WTC11 (cell line): ENCODE data around the gene ATL3. TPM values are rescaled to one million over a fixed set of nuclear protein-coding genes. Genes with fewer than 3 reads are reported as not detected.
A peak's percentile ranks its signal among the peaks of the same experiment; 100 is the strongest.

Experiments used
- ATAC-seq: fragments of 200-7000 bp; cut with Tn5 transposase; 2 replicates; pipeline ENCODE4 v1.10.0; 2021; ENCODE audit warnings: mild to moderate bottlenecking, moderate library complexity
- CTCF ChIA-PET: fragments of 300-600 bp; sonication (Branson Sonifier 250); formaldehyde crosslinking; loops from one replicate; lab custom pipeline; 2021; ENCODE audit warnings: antibody characterized with exemption; lab: Charles Lee
- POLR2A ChIA-PET: fragments of 350-600 bp; sonication (Branson Sonifier 250); formaldehyde crosslinking; loops from one replicate; lab custom pipeline; 2021; ENCODE audit warnings: antibody characterized with exemption; lab: Charles Lee
- DNase-seq: peaks from one replicate; pipeline ENCODE4 v3.0.0; 2021; ENCODE audit warnings: low spot score
- H3K27ac Mint-ChIP-seq: 2 replicates; pipeline ENCODE4 v1.8.0; 2021; ENCODE audit warnings: mixed read lengths
- H3K27me3 Mint-ChIP-seq: 2 replicates; pipeline ENCODE4 v1.8.0; 2021; ENCODE audit warnings: low read depth, mild to moderate bottlenecking, moderate library complexity, mixed read lengths
- H3K36me3 Mint-ChIP-seq: 2 replicates; pipeline ENCODE4 v1.8.0; 2021; ENCODE audit warnings: mixed read lengths
- H3K4me1 Mint-ChIP-seq: 2 replicates; pipeline ENCODE4 v1.8.0; 2022; ENCODE audit warnings: mixed read lengths
- H3K4me3 Mint-ChIP-seq: 2 replicates; pipeline ENCODE4 v1.8.0; 2021; ENCODE audit warnings: mild to moderate bottlenecking, moderate library complexity, mixed read lengths
- H3K9me3 Mint-ChIP-seq: 2 replicates; pipeline ENCODE4 v1.8.0; 2021; ENCODE audit warnings: mixed read lengths
- ELF4 ChIP-seq: sonication (generic); formaldehyde crosslinking; IDR thresholded peaks from 2 replicates; pipeline ENCODE4 v1.8.1; 2022; ENCODE audit warnings: low read depth, mild to moderate bottlenecking, moderate library complexity, missing genetic modification reagents
- EMX1 ChIP-seq: fragments of 250-450 bp; sonication (Bioruptor Pico); IDR thresholded peaks from 2 replicates; pipeline ENCODE4 v1.8.0; 2021; ENCODE audit warnings: mild to moderate bottlenecking
- ESRRA ChIP-seq: sonication (generic); formaldehyde crosslinking; IDR thresholded peaks from 2 replicates; pipeline ENCODE4 v1.8.1; 2022; ENCODE audit warnings: mild to moderate bottlenecking, missing genetic modification reagents, borderline replicate concordance
- FOXJ3 ChIP-seq: sonication (generic); formaldehyde crosslinking; IDR thresholded peaks from 2 replicates; pipeline ENCODE4 v1.9.0; 2021; ENCODE audit warnings: missing genetic modification reagents, mild to moderate bottlenecking, borderline replicate concordance
- GABPB1 ChIP-seq: sonication (generic); formaldehyde crosslinking; IDR thresholded peaks from 2 replicates; pipeline ENCODE4 v1.8.1; 2023; ENCODE audit warnings: mild to moderate bottlenecking, missing genetic modification reagents
- JUN ChIP-seq: sonication (generic); formaldehyde crosslinking; IDR thresholded peaks from 2 replicates; pipeline ENCODE4 v1.8.0; 2023; ENCODE audit warnings: mild to moderate bottlenecking, missing genetic modification reagents
- NR3C1 ChIP-seq: sonication (generic); formaldehyde crosslinking; conservative IDR thresholded peaks from 2 replicates; pipeline ENCODE4 v1.8.1; 2023; ENCODE audit warnings: low read depth, mild to moderate bottlenecking, missing genetic modification reagents
- RORB ChIP-seq: fragments of 250-450 bp; sonication (Bioruptor Pico); IDR thresholded peaks from 2 replicates; pipeline ENCODE4 v1.9.0; 2021; ENCODE audit warnings: mild to moderate bottlenecking
- SMAD3 ChIP-seq: sonication (generic); formaldehyde crosslinking; IDR thresholded peaks from 2 replicates; pipeline ENCODE4 v1.8.0; 2022; ENCODE audit warnings: missing genetic modification reagents, mild to moderate bottlenecking, borderline replicate concordance
- SP1 ChIP-seq: sonication (generic); formaldehyde crosslinking; conservative IDR thresholded peaks from 2 replicates; pipeline ENCODE4 v1.8.1; 2022; ENCODE audit warnings: missing genetic modification reagents
- TEAD4 ChIP-seq: sonication (generic); formaldehyde crosslinking; IDR thresholded peaks from 2 replicates; pipeline ENCODE4 v1.8.0; 2022; ENCODE audit warnings: mild to moderate bottlenecking, missing genetic modification reagents
- ZBTB21 ChIP-seq: sonication (generic); formaldehyde crosslinking; IDR thresholded peaks from 2 replicates; pipeline ENCODE4 v1.8.1; 2023; ENCODE audit warnings: mild to moderate bottlenecking, missing genetic modification reagents, borderline replicate concordance
- ZNF138 ChIP-seq: sonication (generic); formaldehyde crosslinking; conservative IDR thresholded peaks from 2 replicates; pipeline ENCODE4 v1.8.1; 2022; ENCODE audit warnings: mild to moderate bottlenecking, moderate library complexity, missing genetic modification reagents
- ZNF219 ChIP-seq: sonication (generic); formaldehyde crosslinking; IDR thresholded peaks from 2 replicates; pipeline ENCODE4 v1.8.0; 2023; ENCODE audit warnings: missing genetic modification reagents, mild to moderate bottlenecking, borderline replicate concordance
- ZNF317 ChIP-seq: sonication (generic); formaldehyde crosslinking; IDR thresholded peaks from 2 replicates; pipeline ENCODE4 v1.8.1; 2023; ENCODE audit warnings: low read depth, mild to moderate bottlenecking, moderate library complexity, missing genetic modification reagents, borderline replicate concordance
- total RNA-seq: library from RNA; stranded (reverse); gene quantifications from 3 replicates; pipeline ENCODE4 v1.2.3, GENCODE V29; 2021
- TF ChIP-seq, protein P1 (sequence below): fragments of 250-450 bp; sonication (Bioruptor Pico); conservative IDR thresholded peaks from 2 replicates; pipeline ENCODE4 v1.9.0; 2021; ENCODE audit warnings: mild to moderate bottlenecking
- TF ChIP-seq, protein P2 (sequence below): sonication (generic); formaldehyde crosslinking; IDR thresholded peaks from 2 replicates; pipeline ENCODE4 v1.8.1; 2023; ENCODE audit warnings: mild to moderate bottlenecking, missing genetic modification reagents, moderate library complexity
- TF ChIP-seq, protein P3 (sequence below): sonication (generic); formaldehyde crosslinking; IDR thresholded peaks from 2 replicates; pipeline ENCODE4 v1.8.1; 2023; ENCODE audit warnings: mild to moderate bottlenecking, missing genetic modification reagents, moderate library complexity
- TF ChIP-seq, protein P4 (sequence below): fragments of 250-450 bp; sonication (Bioruptor Pico); IDR thresholded peaks from 2 replicates; pipeline ENCODE4 v1.9.0; 2021; ENCODE audit warnings: mild to moderate bottlenecking
- TF ChIP-seq, protein P5 (sequence below): fragments of 250-450 bp; sonication (Bioruptor Pico); IDR thresholded peaks from 2 replicates; pipeline ENCODE4 v1.9.0; 2021; ENCODE audit warnings: moderate library complexity, mild to moderate bottlenecking, inconsistent platforms, borderline replicate concordance

The ATL3 gene
- total RNA-seq, 1 experiment from 2014 or later = 32.1 TPM

DNA sequence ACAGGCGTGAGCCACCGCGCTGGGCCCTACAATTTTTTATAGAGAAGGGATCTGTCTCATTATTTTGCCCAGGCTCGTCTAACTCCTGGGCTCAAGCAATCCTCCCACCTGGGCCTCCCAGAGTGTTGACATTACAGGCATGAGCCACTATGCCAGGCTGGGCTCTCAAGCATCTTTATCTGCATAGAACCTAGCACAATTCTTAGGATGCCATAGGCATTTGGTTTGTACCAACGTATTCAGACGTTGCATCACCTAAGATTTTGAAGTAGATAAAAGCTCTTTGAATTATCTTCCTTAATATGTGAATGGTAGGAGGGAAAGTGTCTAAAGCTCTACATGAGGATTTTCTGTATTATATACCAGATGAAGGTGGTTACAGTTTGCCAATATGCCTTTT is 40.7 kb upstream of the ATL3 start (continued):
- TF ChIP-seq, protein P1, sequence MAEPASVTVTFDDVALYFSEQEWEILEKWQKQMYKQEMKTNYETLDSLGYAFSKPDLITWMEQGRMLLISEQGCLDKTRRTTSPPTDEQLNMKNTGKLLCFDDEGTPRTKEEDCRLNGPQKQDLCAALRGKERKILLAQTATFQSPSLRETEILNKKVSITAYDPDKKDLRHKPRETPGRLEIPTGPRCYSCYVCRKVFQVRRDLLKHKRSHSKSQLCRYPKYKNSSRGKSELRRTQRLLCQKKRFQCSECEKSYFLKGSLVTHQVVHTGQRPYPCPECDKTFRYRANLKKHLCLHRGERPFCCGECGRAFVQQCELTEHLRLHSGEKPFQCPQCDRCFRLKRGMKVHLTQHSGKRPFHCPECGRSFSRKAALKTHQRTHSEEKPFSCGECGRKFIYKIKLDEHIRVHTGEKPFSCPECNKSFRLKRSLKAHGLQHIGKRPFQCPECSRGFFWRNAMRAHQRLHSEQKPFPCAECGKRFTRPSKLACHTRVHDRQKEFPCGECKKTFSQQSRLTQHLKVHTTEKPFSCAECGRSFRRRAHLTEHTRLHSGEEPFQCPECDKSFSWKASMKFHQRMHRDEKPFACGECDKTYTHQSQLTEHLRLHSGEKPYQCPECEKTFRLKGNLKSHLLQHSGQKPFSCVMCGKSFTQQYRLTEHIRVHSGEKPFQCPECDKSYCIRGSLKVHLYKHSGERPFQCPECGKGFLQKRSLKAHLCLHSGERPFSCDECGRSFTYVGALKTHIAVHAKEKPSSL (CRISPR knock-in tag) = no peak
- no peak for TF ChIP-seq ZBTB21

DNA sequence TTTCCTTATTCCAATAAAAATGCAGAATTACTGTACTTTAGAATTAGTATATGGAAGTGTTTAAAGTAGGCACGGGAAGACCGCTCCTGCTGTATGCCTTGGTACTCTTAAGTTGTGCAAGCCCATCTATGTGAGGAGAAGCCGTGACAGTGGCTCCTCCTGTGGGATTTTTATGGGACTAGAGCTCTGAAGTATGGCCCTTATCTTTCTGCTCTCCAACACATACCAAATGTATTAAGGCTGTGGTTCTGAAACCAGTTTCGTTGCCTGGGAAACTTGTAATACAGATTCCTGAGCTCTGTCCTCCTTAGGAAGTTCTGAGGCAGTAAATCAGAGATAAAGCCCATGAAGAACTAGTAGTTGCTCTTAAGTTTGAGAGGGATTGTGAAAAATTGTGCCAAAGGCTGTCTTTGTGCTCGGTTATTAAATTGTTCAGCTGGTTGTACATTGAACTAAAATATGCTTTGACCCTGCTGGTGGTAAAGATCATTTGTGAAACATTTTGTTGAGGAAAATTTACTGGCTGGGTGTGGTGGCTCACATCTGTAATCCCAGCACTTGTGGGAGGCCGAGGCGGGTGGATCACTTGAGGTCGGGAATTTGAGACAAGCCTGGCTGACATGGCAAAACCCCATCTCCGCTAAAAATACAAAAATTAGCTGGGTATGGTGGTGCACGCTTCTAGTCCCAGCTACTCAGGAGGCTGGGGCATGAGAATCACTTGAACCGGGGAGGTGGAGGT is 39.5 kb upstream of the ATL3 start:
- CTCF ChIA-PET = interaction anchor here (1.4 to 1.5 kb wide), 2 partner anchors 26 to 29 kb away, joined by 3 to 7 read pairs; partner anchors contain the start of gene RTN3
- no peak for ATAC-seq
- no peak overlapping the region for H3K4me3 Mint-ChIP-seq

DNA sequence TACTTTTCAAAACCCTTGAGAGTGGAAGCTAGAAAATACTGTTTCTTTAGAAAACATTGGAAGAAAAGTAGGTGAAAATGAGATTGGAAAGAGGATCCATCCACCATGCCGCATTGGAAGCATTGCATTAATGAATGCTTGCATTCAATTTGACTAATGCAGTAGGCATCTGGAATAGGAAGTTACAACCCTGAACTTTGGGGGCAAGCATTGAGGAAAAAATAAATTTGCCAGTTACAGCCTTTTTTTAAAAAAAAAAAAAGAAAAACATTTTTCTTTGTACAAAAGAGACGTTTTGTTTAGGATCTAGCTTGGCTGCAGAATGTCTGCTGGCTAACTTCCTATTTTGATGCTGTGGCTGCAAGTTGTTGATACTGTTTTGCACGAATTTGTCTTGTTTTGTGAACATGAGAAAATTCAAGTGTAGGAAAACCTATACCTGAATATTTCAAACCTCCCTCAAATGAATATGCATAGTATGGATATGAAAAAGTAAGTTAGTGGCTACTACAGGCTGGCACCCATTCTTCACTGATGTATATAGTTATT is 38.2 kb upstream of the ATL3 start:
- Mint-ChIP-seq H3K4me1 (peaks cover 15% of the 10 kb centered on the region), H3K27ac (no peak overlapping the region), H3K9me3 (no peaks in the 10 kb centered on the region), H3K27me3 (no peaks in the 10 kb centered on the region), H3K4me3 (no peak overlapping the region), H3K36me3 (no peaks in the 10 kb centered on the region)
- ChIA-PET POLR2A (interaction anchor here (1.0 kb wide), 1 partner anchor 27 kb away, joined by 3 read pairs; no protein-coding TSS in a partner anchor), CTCF (interaction anchor here (0.8 kb wide), 1 partner anchor 804 kb away, joined by 4 read pairs; no protein-coding TSS in a partner anchor)
- TF ChIP-seq, protein P2, sequence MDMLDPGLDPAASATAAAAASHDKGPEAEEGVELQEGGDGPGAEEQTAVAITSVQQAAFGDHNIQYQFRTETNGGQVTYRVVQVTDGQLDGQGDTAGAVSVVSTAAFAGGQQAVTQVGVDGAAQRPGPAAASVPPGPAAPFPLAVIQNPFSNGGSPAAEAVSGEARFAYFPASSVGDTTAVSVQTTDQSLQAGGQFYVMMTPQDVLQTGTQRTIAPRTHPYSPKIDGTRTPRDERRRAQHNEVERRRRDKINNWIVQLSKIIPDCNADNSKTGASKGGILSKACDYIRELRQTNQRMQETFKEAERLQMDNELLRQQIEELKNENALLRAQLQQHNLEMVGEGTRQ = no peak
- no peak for TF ChIP-seq ZNF138
- TF ChIP-seq NR3C1 (CRISPR knock-in tag) = no peak
- no peak for TF ChIP-seq RORB (CRISPR knock-in tag)
- no peak for TF ChIP-seq TEAD4 (CRISPR knock-in tag)
- TF ChIP-seq JUN = no peak
- no peak for TF ChIP-seq ELF4 (CRISPR knock-in tag)
- TF ChIP-seq, protein P3, sequence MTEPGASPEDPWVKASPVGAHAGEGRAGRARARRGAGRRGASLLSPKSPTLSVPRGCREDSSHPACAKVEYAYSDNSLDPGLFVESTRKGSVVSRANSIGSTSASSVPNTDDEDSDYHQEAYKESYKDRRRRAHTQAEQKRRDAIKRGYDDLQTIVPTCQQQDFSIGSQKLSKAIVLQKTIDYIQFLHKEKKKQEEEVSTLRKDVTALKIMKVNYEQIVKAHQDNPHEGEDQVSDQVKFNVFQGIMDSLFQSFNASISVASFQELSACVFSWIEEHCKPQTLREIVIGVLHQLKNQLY = no peak
- TF ChIP-seq ESRRA (CRISPR knock-in tag) = no peak
- no peak for TF ChIP-seq SP1 (CRISPR knock-in tag)
- no peak for TF ChIP-seq ZNF317 (CRISPR knock-in tag)
- TF ChIP-seq ZBTB21 = no peak
- no peak for TF ChIP-seq SMAD3 (CRISPR knock-in tag)
- TF ChIP-seq, protein P4, sequence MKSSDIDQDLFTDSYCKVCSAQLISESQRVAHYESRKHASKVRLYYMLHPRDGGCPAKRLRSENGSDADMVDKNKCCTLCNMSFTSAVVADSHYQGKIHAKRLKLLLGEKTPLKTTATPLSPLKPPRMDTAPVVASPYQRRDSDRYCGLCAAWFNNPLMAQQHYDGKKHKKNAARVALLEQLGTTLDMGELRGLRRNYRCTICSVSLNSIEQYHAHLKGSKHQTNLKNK = no peak
- DNase-seq (no peak), ATAC-seq (no peak)

More for the DNA sequence above, 39.5 kb upstream of the ATL3 start:
- H3K27ac Mint-ChIP-seq = peak overlapping the region; percentile 81
- no peaks in the 10 kb centered on the region for H3K27me3 Mint-ChIP-seq
- POLR2A ChIA-PET = interaction anchor here (0.6 to 0.7 kb wide), 2 partner anchors 155 to 920 kb away, joined by 3 to 5 read pairs; no protein-coding TSS in a partner anchor
- TF ChIP-seq, protein P5, sequence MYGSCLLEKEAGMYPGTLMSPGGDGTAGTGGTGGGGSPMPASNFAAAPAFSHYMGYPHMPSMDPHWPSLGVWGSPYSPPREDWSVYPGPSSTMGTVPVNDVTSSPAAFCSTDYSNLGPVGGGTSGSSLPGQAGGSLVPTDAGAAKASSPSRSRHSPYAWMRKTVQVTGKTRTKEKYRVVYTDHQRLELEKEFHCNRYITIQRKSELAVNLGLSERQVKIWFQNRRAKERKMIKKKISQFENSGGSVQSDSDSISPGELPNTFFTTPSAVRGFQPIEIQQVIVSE (CRISPR knock-in tag) = no peak
- TF ChIP-seq EMX1 (CRISPR knock-in tag) (no peak), ZNF219 (CRISPR knock-in tag) (no peak), FOXJ3 (CRISPR knock-in tag) (no peak), GABPB1 (no peak)
- TF ChIP-seq, protein P3 = no peak
- DNase-seq = no peak
- H3K9me3 Mint-ChIP-seq = no peaks in the 10 kb centered on the region
- H3K4me1 Mint-ChIP-seq = peaks cover 15% of the 10 kb centered on the region
- H3K36me3 Mint-ChIP-seq = no peaks in the 10 kb centered on the region
